Ascending aorta (tissue), 2 donors: ENCODE data around the gene TMEM208. TPM values are rescaled to one million over a fixed set of nuclear protein-coding genes. Genes with fewer than 3 reads are reported as not detected.

Experiments used
- DNase-seq, 2 donors: peaks; one replicate each; pipeline ENCODE4 v3.0.0-alpha.2; 2019; ENCODE audit warnings: low spot score in 2 of 2
- H3K27ac ChIP-seq, 2 donors: fragments of 200-600 bp; sonication (generic); one replicate each; pipeline ENCODE4 v1.5.1; 2016 to 2017; ENCODE audit warnings: mild to moderate bottlenecking in 1 of 2
- H3K27me3 ChIP-seq: fragments of 200-600 bp; sonication (generic); one replicate; pipeline ENCODE4 v1.5.1; 2017
- H3K36me3 ChIP-seq, 2 donors: fragments of 200-600 bp; sonication (generic); one replicate each; pipeline ENCODE4 v1.5.1; 2016
- H3K4me1 ChIP-seq, 2 donors: fragments of 200-600 bp; sonication (generic); one replicate each; pipeline ENCODE4 v1.5.1; 2016 to 2017; ENCODE audit warnings: mild to moderate bottlenecking in 1 of 2
- H3K4me3 ChIP-seq, 2 donors: fragments of 200-600 bp; sonication (generic); one replicate each; pipeline ENCODE4 v1.5.1; 2016 to 2017; ENCODE audit warnings: mild to moderate bottlenecking in 1 of 2
- H3K9me3 ChIP-seq, 2 donors: fragments of 200-600 bp; sonication (generic); one replicate each; pipeline ENCODE4 v1.5.1; 2016
- intact Hi-C: fragments of 100-400 bp; cut with DNase I; formaldehyde crosslinking; loops from one replicate; pipeline ENCODE4 v1.15.1; 2023
- total RNA-seq: library from RNA; depleted of rRNA; stranded (reverse); fragments of >200 nt; gene quantifications from one replicate; pipeline ENCODE4 v1.1.0, GENCODE V29; 2016
- TF ChIP-seq, protein P1 (sequence below), 3 experiments: fragments of 200-600 bp in 2 of 3; fragments of 450-650 bp in 1 of 3; sonication (generic) in 2 of 3; IDR thresholded peaks; one replicate each; pipeline ENCODE4 v1.5.1; 2016 to 2019; ENCODE audit warnings: antibody characterized with exemption in 3 of 3, mild to moderate bottlenecking in 1 of 3, moderate library complexity in 1 of 3

Gene TMEM208
- total RNA-seq, 1 donor from 2014 or later = 8.3 TPM

DNA sequence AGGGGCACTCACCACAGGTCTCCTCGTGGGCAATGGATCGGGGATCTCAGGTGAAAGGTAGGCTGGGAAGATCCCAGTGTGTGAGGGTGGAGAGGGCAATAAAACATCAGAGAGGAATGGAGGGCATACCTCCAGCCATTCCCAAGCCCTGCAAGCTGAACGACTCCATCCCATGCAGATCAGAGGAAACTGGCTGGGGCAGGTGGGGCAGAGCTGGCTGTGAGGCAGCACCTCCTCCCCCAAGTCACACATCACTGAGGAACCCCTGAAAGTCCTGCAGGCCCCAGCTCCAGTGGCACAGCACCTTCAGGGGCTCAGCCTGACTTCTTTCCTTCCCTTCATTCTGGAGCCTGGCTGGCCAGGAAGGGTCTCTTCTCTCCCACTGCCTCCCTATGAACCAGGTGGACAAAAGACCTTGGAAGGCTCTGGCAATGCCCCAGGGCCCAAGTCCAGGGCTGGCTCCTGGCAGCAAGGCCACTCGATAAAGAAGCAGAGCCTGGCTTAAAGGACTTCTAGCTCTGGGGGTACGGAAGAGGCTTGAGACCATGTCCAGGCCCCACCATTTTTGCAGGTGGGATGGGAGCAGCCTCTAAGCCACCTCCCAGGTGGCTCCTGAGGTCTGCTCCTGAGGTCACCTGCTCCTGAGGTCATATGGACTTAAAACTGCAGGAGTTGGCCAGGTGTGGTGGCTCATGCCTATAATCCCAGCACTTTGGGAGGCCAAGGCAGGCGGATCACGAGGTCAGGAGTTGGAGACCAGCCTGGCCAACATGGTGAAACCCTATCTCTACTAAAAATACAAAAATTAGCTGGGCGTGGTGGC lies 13.5 kb upstream of the TMEM208 start:
- no peak for DNase-seq
- Histone ChIP-seq H3K4me1 (no peaks in the 10 kb centered on the region), H3K27me3 (no peaks in the 10 kb centered on the region), H3K9me3 (no peaks in the 10 kb centered on the region), H3K36me3 (peaks cover 0 to 6% of the 10 kb centered on the region in 2 donors), H3K4me3 (no peak overlapping the region), H3K27ac (no peak overlapping the region)
- TF ChIP-seq, protein P1, sequence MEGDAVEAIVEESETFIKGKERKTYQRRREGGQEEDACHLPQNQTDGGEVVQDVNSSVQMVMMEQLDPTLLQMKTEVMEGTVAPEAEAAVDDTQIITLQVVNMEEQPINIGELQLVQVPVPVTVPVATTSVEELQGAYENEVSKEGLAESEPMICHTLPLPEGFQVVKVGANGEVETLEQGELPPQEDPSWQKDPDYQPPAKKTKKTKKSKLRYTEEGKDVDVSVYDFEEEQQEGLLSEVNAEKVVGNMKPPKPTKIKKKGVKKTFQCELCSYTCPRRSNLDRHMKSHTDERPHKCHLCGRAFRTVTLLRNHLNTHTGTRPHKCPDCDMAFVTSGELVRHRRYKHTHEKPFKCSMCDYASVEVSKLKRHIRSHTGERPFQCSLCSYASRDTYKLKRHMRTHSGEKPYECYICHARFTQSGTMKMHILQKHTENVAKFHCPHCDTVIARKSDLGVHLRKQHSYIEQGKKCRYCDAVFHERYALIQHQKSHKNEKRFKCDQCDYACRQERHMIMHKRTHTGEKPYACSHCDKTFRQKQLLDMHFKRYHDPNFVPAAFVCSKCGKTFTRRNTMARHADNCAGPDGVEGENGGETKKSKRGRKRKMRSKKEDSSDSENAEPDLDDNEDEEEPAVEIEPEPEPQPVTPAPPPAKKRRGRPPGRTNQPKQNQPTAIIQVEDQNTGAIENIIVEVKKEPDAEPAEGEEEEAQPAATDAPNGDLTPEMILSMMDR (IDR thresholded peaks at IDR 0.05) = no peak
- intact Hi-C loops = no loop called here

DNA sequence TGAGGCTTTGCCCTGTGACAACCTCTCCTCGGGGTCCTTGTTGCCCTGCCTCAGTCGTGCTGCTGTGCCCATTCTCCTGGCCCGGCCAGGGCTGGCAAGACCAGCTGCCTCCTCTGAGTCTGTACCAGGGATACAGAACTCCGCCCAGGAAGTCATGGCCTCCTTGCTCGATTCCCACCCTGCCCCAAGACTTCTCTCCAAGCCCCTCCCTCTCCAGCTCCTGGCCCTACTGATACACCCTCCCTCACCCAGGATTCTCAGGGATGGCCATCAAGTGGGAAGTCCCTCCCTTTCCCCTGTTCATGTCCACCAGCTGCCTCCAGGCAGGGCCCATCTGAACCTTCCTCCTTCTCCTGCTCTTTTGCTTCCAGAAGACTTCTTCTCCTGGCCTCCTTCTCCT lies 11.2 kb upstream of the TMEM208 start:
- Histone ChIP-seq H3K9me3 (no peaks in the 10 kb centered on the region), H3K36me3 (peaks cover 0 to 2% of the 10 kb centered on the region in 2 donors), H3K27ac (no peak overlapping the region), H3K27me3 (no peaks in the 10 kb centered on the region), H3K4me3 (no peak overlapping the region), H3K4me1 (no peaks in the 10 kb centered on the region)
- intact Hi-C loops = no loop called here
- DNase-seq = no peak
- TF ChIP-seq, protein P1 (IDR thresholded peaks at IDR 0.05) = no peak

DNA sequence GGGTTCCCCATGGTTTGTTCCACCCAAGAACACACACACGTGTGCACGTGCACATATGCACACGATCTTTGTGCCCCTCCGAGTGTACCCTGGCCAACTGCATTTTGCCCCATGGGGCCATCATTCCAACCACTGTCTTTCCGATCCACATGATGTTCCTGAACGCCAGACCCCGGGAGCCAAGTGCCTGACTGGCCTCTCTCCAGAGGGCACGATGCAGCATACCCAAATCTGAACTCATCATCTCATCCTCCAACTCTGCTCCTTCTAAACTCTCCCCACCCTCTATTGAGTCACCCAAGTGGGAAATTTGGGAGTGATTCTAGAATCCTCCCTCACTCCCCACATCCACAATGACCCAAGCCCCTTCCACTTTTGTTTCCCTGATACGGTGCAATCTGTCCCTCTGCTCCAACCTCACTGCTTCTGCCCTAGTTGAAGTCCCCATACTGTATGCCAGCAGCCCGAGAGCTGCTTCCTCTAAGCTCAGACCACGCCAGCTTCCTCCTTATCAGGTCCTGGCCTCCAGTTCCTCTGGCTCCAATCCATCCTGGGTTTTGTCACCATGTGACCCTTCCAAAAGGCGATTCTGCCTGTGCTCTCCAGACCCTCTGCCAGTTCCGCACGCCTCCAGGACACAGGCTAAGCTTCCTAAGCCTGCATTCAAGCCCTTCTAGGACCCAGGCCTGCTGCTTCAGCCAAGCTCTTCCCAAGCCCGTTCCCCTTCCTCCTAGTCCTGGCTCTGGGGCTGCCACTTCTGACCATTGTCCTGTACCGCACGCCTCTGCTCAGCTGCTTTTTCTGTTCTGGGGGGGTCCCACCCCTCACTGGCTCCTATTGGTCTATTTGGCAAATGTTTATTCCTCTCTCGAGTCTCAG lies 10.1 kb upstream of the TMEM208 start:
- Histone ChIP-seq H3K27me3 (no peaks in the 10 kb centered on the region), H3K9me3 (no peaks in the 10 kb centered on the region), H3K4me1 (no peaks in the 10 kb centered on the region), H3K36me3 (no peaks in the 10 kb centered on the region), H3K4me3 (no peak overlapping the region), H3K27ac (peak overlapping the region; percentile 14 to 22)
- intact Hi-C loops = no loop called here
- DNase-seq = peak in 1 of 2 donors; percentile 77
- TF ChIP-seq, protein P1 (IDR thresholded peaks at IDR 0.05) = no peak

DNA sequence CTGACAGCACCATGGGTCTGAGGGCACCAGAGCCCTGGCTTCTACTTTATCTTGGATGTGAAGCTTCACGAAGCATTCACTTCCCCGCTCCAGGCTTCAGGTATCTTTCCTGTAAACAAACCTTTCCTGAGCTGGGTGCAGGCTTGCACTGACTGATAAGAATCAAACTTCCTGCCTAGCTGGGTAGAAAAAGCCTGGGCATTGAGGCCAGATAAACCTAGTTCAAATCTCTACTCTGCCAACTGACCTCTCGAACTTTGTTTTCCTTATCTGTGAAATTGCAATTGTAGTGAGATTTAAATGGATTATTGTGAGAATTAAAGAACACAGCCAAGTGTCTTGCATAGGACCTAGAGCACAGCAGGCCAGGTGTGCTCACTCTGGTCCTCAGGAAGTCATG lies 2.9 kb upstream of the TMEM208 start:
- Histone ChIP-seq H3K4me3 (no peak overlapping the region), H3K27ac (no peak overlapping the region), H3K4me1 (peaks cover 6 to 15% of the 10 kb centered on the region in 2 donors), H3K36me3 (peaks cover 8 to 14% of the 10 kb centered on the region in 2 donors), H3K27me3 (no peaks in the 10 kb centered on the region), H3K9me3 (no peaks in the 10 kb centered on the region)
- DNase-seq = no peak
- intact Hi-C loops = no loop called here
- TF ChIP-seq, protein P1 (IDR thresholded peaks at IDR 0.05) = no peak

DNA sequence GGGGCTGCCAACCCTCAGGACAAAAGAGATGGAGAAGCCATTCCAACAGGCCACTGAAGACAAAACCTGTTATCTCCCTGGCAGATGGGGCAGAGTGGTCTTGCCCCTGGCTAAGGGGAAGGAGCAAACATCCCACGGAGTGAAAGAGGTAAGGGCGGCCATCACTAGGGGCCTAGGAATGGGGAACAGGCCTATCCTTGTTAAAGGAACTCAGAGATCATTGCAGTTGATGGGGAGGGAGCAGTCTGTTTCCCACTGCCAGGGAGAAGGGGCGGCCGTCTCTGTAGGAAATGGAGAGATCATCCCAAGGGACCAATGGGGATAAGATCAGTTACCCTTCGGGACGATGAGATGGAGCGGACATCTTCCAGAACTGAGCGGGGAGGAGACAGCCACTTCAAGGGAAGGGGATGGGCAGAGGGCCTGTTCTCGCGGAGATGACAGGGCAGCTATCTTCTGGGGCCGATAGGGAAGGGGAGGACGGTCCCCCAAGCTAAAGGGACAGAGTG lies 581 bp upstream of the TMEM208 start:
- H3K4me3 ChIP-seq = peak overlapping the region; percentile 87 to 96
- peaks cover 32 to 38% of the 10 kb centered on the region in 2 donors for H3K36me3 ChIP-seq
- no peaks in the 10 kb centered on the region for H3K27me3 ChIP-seq
- DNase-seq = no peak
- H3K4me1 ChIP-seq = peaks cover 6 to 15% of the 10 kb centered on the region in 2 donors
- peak overlapping the region; percentile 80 to 88 for H3K27ac ChIP-seq
- intact Hi-C loops = loop anchor here (2.0 kb wide), 1 partner anchor 34 kb away; the partner anchor contains the start of gene E2F4
- TF ChIP-seq, protein P1 (IDR thresholded peaks at IDR 0.05) = no peak
- H3K9me3 ChIP-seq = no peaks in the 10 kb centered on the region
